Neural progenitor cell (in vitro differentiated cells): ENCODE results near the gene TCFL5. TPM values are rescaled to one million over a fixed set of nuclear protein-coding genes. Genes with fewer than 3 reads are reported as not detected.

Experiments
- DNase-seq: peaks from one replicate; pipeline ENCODE4 v3.0.0-alpha.2; 2016; ENCODE audit warnings: low spot score
- H2AFZ ChIP-seq: fragments of 200-600 bp; sonication (generic); replicated peaks from 2 replicates; pipeline ENCODE4 v1.6.1; 2016; ENCODE audit warnings: antibody characterized with exemption
- H3F3A ChIP-seq: fragments of 200-600 bp; sonication (generic); 2 replicates; pipeline ENCODE4 v1.6.1; 2016; ENCODE audit warnings: antibody characterized with exemption, low read depth
- H3K27ac ChIP-seq: fragments of 200-600 bp; sonication (generic); 2 replicates; pipeline ENCODE4 v1.5.1; 2016; ENCODE audit warnings: mild to moderate bottlenecking
- H3K27me3 ChIP-seq: fragments of 200-600 bp; sonication (generic); 2 replicates; pipeline ENCODE4 v1.6.1; 2016; ENCODE audit warnings: mild to moderate bottlenecking, moderate library complexity
- H3K36me3 ChIP-seq: fragments of 200-600 bp; sonication (generic); 2 replicates; pipeline ENCODE4 v1.5.1; 2016
- H3K4me1 ChIP-seq: fragments of 200-600 bp; sonication (generic); 2 replicates; pipeline ENCODE4 v1.6.1; 2016; ENCODE audit warnings: mixed run types
- H3K4me2 ChIP-seq: fragments of 200-600 bp; sonication (generic); 2 replicates; pipeline ENCODE4 v1.6.1; 2016
- H3K4me3 ChIP-seq: fragments of 200-600 bp; sonication (generic); 2 replicates; pipeline ENCODE4 v1.5.1; 2016
- H3K79me2 ChIP-seq: fragments of 200-600 bp; sonication (generic); 2 replicates; pipeline ENCODE4 v1.6.1; 2016; ENCODE audit warnings: low read depth
- H3K9ac ChIP-seq: fragments of 200-600 bp; sonication (generic); 2 replicates; pipeline ENCODE4 v1.6.1; 2016
- H3K9me3 ChIP-seq: fragments of 200-600 bp; sonication (generic); 2 replicates; pipeline ENCODE4 v1.5.1; 2016; ENCODE audit warnings: low read depth
- H4K20me1 ChIP-seq: fragments of 200-600 bp; sonication (generic); 2 replicates; pipeline ENCODE4 v1.6.1; 2016; ENCODE audit warnings: low read depth
- H3K27ac Mint-ChIP-seq: 3 replicates; pipeline ENCODE4 v1.8.0; 2021; ENCODE audit warnings: mixed read lengths
- H3K27me3 Mint-ChIP-seq: 2 replicates; pipeline ENCODE4 v1.8.0; 2022; ENCODE audit warnings: low read depth, mild to moderate bottlenecking, inconsistent platforms, moderate library complexity, mixed read lengths; ENCODE audit not compliant: insufficient read depth
- H3K36me3 Mint-ChIP-seq: 3 replicates; pipeline ENCODE4 v1.8.0; 2021; ENCODE audit warnings: mixed read lengths
- H3K4me1 Mint-ChIP-seq: 3 replicates; pipeline ENCODE4 v1.8.0; 2021; ENCODE audit warnings: mixed read lengths
- H3K4me3 Mint-ChIP-seq: 3 replicates; pipeline ENCODE4 v1.8.0; 2021; ENCODE audit warnings: mild to moderate bottlenecking, moderate library complexity, mixed read lengths
- H3K9me3 Mint-ChIP-seq: 3 replicates; pipeline ENCODE4 v1.8.0; 2020; ENCODE audit warnings: mixed read lengths
- CTCF ChIP-seq: fragments of 200-600 bp; sonication (generic); IDR thresholded peaks from 2 replicates; pipeline ENCODE4 v1.5.1; 2017; ENCODE audit warnings: antibody characterized with exemption, mild to moderate bottlenecking
- EZH2 ChIP-seq: fragments of 200-600 bp; sonication (generic); IDR thresholded peaks from 2 replicates; pipeline ENCODE4 v1.6.1; 2017; ENCODE audit warnings: antibody characterized with exemption, mild to moderate bottlenecking, moderate library complexity
- EZH2phosphoT487 ChIP-seq: fragments of 200-600 bp; sonication (generic); IDR thresholded peaks from 2 replicates; pipeline ENCODE4 v1.6.1; 2017; ENCODE audit warnings: antibody characterized with exemption
- total RNA-seq: library from RNA; depleted of rRNA; stranded (reverse); fragments of >200 nt; gene quantifications from 2 replicates; pipeline ENCODE4 v1.2.3, GENCODE V29; 2015; ENCODE audit warnings: low replicate concordance

TCFL5 gene
- total RNA-seq, 1 donor from 2014 or later, result 36.3 TPM

DNA sequence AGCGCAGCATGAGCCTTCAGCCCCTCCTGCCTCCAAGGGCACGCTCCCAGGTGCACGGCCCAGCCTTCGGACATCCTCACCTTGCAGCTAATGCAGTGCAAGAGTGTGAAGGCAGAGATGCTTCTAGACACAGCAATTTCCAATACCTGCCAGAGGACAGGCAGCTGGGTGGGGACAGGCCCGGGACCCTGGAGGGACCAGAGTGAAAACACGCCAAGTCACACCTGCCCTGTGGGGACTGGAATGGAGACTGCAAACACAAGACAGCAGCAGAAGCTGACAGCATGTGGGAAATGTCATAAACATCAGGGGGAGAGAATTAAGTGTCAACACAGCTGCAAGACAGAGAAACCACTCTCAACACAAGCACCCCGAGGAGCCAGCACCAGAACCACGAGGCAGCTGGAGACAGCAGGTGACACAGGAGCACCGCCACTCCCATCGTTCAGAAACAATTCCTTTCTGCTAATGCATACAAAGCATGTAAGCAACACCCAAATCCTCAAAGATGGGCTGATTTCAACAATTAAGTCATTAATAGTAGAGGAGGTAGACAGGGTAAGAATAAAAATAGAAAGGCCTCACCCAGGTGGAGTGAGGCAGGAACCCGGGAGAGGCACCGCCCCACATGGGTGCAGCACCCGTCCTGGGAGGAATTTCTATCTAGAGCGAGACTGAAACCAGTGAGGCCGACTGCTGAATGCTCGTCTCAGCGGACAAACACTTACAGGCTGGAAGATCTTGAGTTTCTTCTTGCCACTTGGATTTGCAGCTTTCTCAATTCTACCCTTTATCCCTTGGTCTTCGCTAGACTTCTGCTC is 47.6 kb upstream of the TCFL5 start:
- TF ChIP-seq CTCF, result no peak
- no peak for TF ChIP-seq EZH2phosphoT487
- TF ChIP-seq EZH2, result no peak
- H3K4me1 Mint-ChIP-seq, result peaks cover 4% of the 10 kb centered on the region
- H3K9me3 Mint-ChIP-seq, result no peaks in the 10 kb centered on the region
- DNase-seq, result no peak
- Histone ChIP-seq H3K4me3 (no peak overlapping the region), H3K27ac (no peak overlapping the region), H3K4me2 (no peak overlapping the region), H3K4me1 (no peaks in the 10 kb centered on the region), H3K79me2 (peaks cover 76% of the 10 kb centered on the region), H3K27me3 (no peaks in the 10 kb centered on the region), H3K9ac (no peak overlapping the region), H4K20me1 (peaks cover 80% of the 10 kb centered on the region), H3F3A (peaks cover 15% of the 10 kb centered on the region), H3K36me3 (no peaks in the 10 kb centered on the region), H3K9me3 (no peaks in the 10 kb centered on the region), H2AFZ (no peak overlapping the region)
- no peak overlapping the region for H3K4me3 Mint-ChIP-seq
- H3K27me3 Mint-ChIP-seq, result peaks cover 2% of the 10 kb centered on the region
- no peak overlapping the region for H3K27ac Mint-ChIP-seq
- peaks cover 54% of the 10 kb centered on the region for H3K36me3 Mint-ChIP-seq

DNA sequence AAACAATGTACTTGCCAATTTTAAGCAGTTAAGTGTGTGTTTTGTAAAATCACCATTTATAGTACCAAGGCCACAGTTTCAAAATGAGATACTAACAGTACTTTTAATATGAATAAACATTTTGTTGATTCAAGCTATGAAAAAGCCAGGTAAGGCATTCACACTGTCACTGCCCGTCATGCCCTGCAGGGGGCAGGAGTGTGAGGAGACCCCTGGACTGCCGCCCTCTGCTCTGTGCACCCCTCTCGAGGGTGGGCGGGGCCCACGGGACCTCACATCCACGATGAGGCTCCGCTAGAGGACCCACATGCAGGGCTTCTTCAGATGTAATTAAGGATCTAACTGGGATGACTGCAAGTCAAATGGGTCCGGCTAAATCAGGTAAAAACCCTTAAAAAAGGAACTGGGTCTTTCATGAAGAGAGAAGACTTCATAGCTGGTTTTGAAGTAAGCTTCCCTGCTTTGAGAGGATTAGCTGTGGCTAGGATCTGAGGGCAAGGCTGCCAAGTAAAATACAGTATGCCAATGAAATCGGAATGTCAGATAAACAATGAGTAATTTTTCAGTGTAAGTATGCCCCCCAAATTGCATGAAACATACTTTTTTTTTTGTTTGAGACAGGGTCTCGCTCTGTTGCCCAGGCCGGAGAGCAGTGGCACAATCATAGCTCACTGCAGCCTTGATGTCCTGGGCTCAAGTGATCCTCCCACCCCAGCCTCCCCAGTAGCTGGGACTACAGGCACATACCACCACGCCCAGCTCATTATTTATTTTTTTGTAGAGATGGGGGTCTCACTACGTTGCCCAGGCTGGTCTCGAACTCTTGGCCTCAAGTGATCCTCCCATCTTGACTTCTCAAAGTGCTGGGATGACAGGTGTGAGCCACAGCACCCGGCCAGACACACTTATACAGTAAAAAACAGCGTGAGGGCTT is 46.0 kb upstream of the TCFL5 start:
- H3K9me3 ChIP-seq, result no peaks in the 10 kb centered on the region
- peaks cover 19% of the 10 kb centered on the region for H3F3A ChIP-seq
- peak; percentile 63 for DNase-seq
- peak; percentile 64 for TF ChIP-seq CTCF
- TF ChIP-seq EZH2, result no peak
- no peaks in the 10 kb centered on the region for H3K4me1 Mint-ChIP-seq
- H3K4me1 ChIP-seq, result no peaks in the 10 kb centered on the region
- H2AFZ ChIP-seq, result no peak overlapping the region
- peaks cover 66% of the 10 kb centered on the region for H4K20me1 ChIP-seq
- no peak overlapping the region for H3K27ac Mint-ChIP-seq
- H3K36me3 Mint-ChIP-seq, result peaks cover 57% of the 10 kb centered on the region
- H3K4me3 Mint-ChIP-seq, result no peak overlapping the region
- no peaks in the 10 kb centered on the region for H3K9me3 Mint-ChIP-seq
- no peak overlapping the region for H3K4me3 ChIP-seq
- H3K9ac ChIP-seq, result no peak overlapping the region
- no peaks in the 10 kb centered on the region for H3K27me3 ChIP-seq
- H3K27ac ChIP-seq, result no peak overlapping the region
- H3K4me2 ChIP-seq, result no peak overlapping the region
- no peaks in the 10 kb centered on the region for H3K36me3 ChIP-seq
- H3K27me3 Mint-ChIP-seq, result peaks cover 2% of the 10 kb centered on the region
- H3K79me2 ChIP-seq, result peaks cover 60% of the 10 kb centered on the region

DNA sequence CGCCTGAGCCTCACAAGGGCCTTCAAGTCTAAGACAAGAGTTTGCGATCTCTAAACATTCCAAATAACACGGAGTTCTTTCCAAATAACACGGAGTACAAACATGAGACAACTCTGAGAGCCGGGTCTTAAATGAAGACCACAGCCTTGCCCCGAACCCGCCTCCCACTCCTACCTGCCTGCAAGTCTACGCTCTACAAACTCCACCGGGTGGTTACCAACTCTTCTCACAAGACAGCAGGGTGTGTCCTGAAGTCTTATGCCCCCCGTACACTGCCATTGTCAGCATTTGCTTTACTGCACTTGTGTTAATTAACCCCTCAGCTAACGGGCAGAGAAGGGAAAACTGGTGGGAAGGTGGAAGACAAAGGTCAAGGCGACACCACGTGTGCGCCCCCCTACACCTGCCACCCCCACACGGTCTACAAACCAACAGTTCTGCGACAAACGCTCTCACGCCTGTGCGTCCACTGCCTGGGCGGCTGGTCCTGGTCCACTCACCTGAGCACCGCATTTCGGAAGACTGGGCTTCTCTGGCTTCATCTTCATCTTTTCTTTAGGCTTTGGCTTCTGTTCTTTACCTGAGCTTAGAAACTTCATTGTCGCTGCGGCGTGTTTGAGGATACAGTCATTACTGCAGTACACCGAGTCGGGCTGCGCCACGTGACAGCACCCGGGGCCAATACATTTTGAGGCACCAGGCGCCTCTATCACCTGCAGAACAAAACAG is 45.2 kb upstream of the TCFL5 start:
- H3K9me3 ChIP-seq, result no peaks in the 10 kb centered on the region
- H3K79me2 ChIP-seq, result peaks cover 52% of the 10 kb centered on the region
- no peak for DNase-seq
- no peaks in the 10 kb centered on the region for H3K36me3 ChIP-seq
- no peak overlapping the region for H3K4me2 ChIP-seq
- Mint-ChIP-seq H3K36me3 (peaks cover 56% of the 10 kb centered on the region), H3K4me3 (no peak overlapping the region), H3K4me1 (no peaks in the 10 kb centered on the region), H3K9me3 (no peaks in the 10 kb centered on the region), H3K27ac (no peak overlapping the region), H3K27me3 (peaks cover 4% of the 10 kb centered on the region)
- H3K27ac ChIP-seq, result no peak overlapping the region
- H3K27me3 ChIP-seq, result no peaks in the 10 kb centered on the region
- peaks cover 28% of the 10 kb centered on the region for H3F3A ChIP-seq
- H4K20me1 ChIP-seq, result peaks cover 61% of the 10 kb centered on the region
- H3K4me3 ChIP-seq, result no peak overlapping the region
- no peak overlapping the region for H3K9ac ChIP-seq
- no peaks in the 10 kb centered on the region for H3K4me1 ChIP-seq
- TF ChIP-seq EZH2phosphoT487 (no peak), EZH2 (no peak), CTCF (no peak)
- no peak overlapping the region for H2AFZ ChIP-seq
